ENCODE results near the gene NRXN3.

The NRXN3 gene

GRCh38 chr14:79658769-79659168, 1488.6 kb downstream of the NRXN3 start:
- H3K4me1 ChIP-seq (ENCODE audit: control insufficient read depth in 5 of 5, insufficient read depth in 5 of 5, low read length in 5 of 5) = peaks cover 0 to 12% (median 8%) of the 10 kb centered on the region in 5 donors
- peaks cover 0 to 2% (median under 1%) of the 10 kb centered on the region in 5 donors for H3K9me3 ChIP-seq (ENCODE audit: control insufficient read depth in 5 of 5, low read length in 5 of 5)
- no peaks in the 10 kb centered on the region for H3K36me3 ChIP-seq (ENCODE audit: control insufficient read depth in 5 of 5, insufficient read depth in 5 of 5, low read length in 5 of 5)
- H3K9ac ChIP-seq (ENCODE audit: low read length in 5 of 5) = no peak overlapping the region
- no peak overlapping the region for H3K27ac ChIP-seq (ENCODE audit: low read depth, low read length)
- H3K27me3 ChIP-seq (ENCODE audit: control insufficient read depth in 5 of 5, insufficient read depth in 4 of 5, low read length in 5 of 5) = no peaks in the 10 kb centered on the region
- H3K4me3 ChIP-seq (ENCODE audit: low read depth in 1 of 5, low read length in 5 of 5) = no peak overlapping the region

- Histone ChIP-seq H3K9ac (ENCODE audit: low read length in 5 of 5) (no peak overlapping the region), H3K9me3 (ENCODE audit: control insufficient read depth in 5 of 5, low read length in 5 of 5) (no peaks in the 10 kb centered on the region), H3K4me1 (ENCODE audit: control insufficient read depth in 5 of 5, insufficient read depth in 5 of 5, low read length in 5 of 5) (peaks cover 0 to 7% (median 5%) of the 10 kb centered on the region in 5 donors), H3K4me3 (ENCODE audit: low read depth in 1 of 5, low read length in 5 of 5) (no peak overlapping the region), H3K36me3 (ENCODE audit: control insufficient read depth in 5 of 5, insufficient read depth in 5 of 5, low read length in 5 of 5) (no peaks in the 10 kb centered on the region), H3K27ac (ENCODE audit: low read depth, low read length) (no peak overlapping the region), H3K27me3 (ENCODE audit: control insufficient read depth in 5 of 5, insufficient read depth in 4 of 5, low read length in 5 of 5) (no peaks in the 10 kb centered on the region)
Measured at GRCh38 chr14:79660053-79660939, 1490.1 kb downstream of the NRXN3 start.

- no peak overlapping the region for H3K27ac ChIP-seq (ENCODE audit: low read depth, low read length)
- no peaks in the 10 kb centered on the region for H3K9me3 ChIP-seq (ENCODE audit: control insufficient read depth in 5 of 5, low read length in 5 of 5)
- H3K9ac ChIP-seq (ENCODE audit: low read length in 5 of 5) = no peak overlapping the region
- H3K36me3 ChIP-seq (ENCODE audit: control insufficient read depth in 5 of 5, insufficient read depth in 5 of 5, low read length in 5 of 5) = no peaks in the 10 kb centered on the region
- H3K27me3 ChIP-seq (ENCODE audit: control insufficient read depth in 5 of 5, insufficient read depth in 4 of 5, low read length in 5 of 5) = no peaks in the 10 kb centered on the region
- H3K4me1 ChIP-seq (ENCODE audit: control insufficient read depth in 5 of 5, insufficient read depth in 5 of 5, low read length in 5 of 5) = no peaks in the 10 kb centered on the region
- no peak overlapping the region for H3K4me3 ChIP-seq (ENCODE audit: low read depth in 1 of 5, low read length in 5 of 5)
Measured at GRCh38 chr14:79661752-79662151, 1491.6 kb downstream of the NRXN3 start.

GRCh38 chr14:79663453-79663852, 1493.3 kb downstream of the NRXN3 start:
- H3K4me3 ChIP-seq (ENCODE audit: low read depth in 1 of 5, low read length in 5 of 5) = no peak overlapping the region
- H3K27ac ChIP-seq (ENCODE audit: low read depth, low read length) = no peak overlapping the region
- H3K36me3 ChIP-seq (ENCODE audit: control insufficient read depth in 5 of 5, insufficient read depth in 5 of 5, low read length in 5 of 5) = no peaks in the 10 kb centered on the region
- H3K27me3 ChIP-seq (ENCODE audit: control insufficient read depth in 5 of 5, insufficient read depth in 4 of 5, low read length in 5 of 5) = no peaks in the 10 kb centered on the region
- no peak overlapping the region for H3K9ac ChIP-seq (ENCODE audit: low read length in 5 of 5)
- no peaks in the 10 kb centered on the region for H3K9me3 ChIP-seq (ENCODE audit: control insufficient read depth in 5 of 5, low read length in 5 of 5)
- H3K4me1 ChIP-seq (ENCODE audit: control insufficient read depth in 5 of 5, insufficient read depth in 5 of 5, low read length in 5 of 5) = no peaks in the 10 kb centered on the region

- no peaks in the 10 kb centered on the region for H3K4me1 ChIP-seq (ENCODE audit: control insufficient read depth in 5 of 5, insufficient read depth in 5 of 5, low read length in 5 of 5)
- no peaks in the 10 kb centered on the region for H3K9me3 ChIP-seq (ENCODE audit: control insufficient read depth in 5 of 5, low read length in 5 of 5)
- no peaks in the 10 kb centered on the region for H3K27me3 ChIP-seq (ENCODE audit: control insufficient read depth in 5 of 5, insufficient read depth in 4 of 5, low read length in 5 of 5)
- H3K9ac ChIP-seq (ENCODE audit: low read length in 5 of 5) = no peak overlapping the region
- H3K27ac ChIP-seq (ENCODE audit: low read depth, low read length) = no peak overlapping the region
- no peak overlapping the region for H3K4me3 ChIP-seq (ENCODE audit: low read depth in 1 of 5, low read length in 5 of 5)
- no peaks in the 10 kb centered on the region for H3K36me3 ChIP-seq (ENCODE audit: control insufficient read depth in 5 of 5, insufficient read depth in 5 of 5, low read length in 5 of 5)
Measured at GRCh38 chr14:79665556-79665955, 1495.4 kb downstream of the NRXN3 start.

GRCh38 chr14:79668951-79669350, 1498.8 kb downstream of the NRXN3 start:
- Histone ChIP-seq H3K27me3 (ENCODE audit: control insufficient read depth in 5 of 5, insufficient read depth in 4 of 5, low read length in 5 of 5) (no peaks in the 10 kb centered on the region), H3K4me1 (ENCODE audit: control insufficient read depth in 5 of 5, insufficient read depth in 5 of 5, low read length in 5 of 5) (no peaks in the 10 kb centered on the region), H3K4me3 (ENCODE audit: low read depth in 1 of 5, low read length in 5 of 5) (no peak overlapping the region), H3K27ac (ENCODE audit: low read depth, low read length) (no peak overlapping the region), H3K9me3 (ENCODE audit: control insufficient read depth in 5 of 5, low read length in 5 of 5) (no peaks in the 10 kb centered on the region), H3K9ac (ENCODE audit: low read length in 5 of 5) (no peak overlapping the region), H3K36me3 (ENCODE audit: control insufficient read depth in 5 of 5, insufficient read depth in 5 of 5, low read length in 5 of 5) (no peaks in the 10 kb centered on the region)

GRCh38 chr14:79670811-79671210, 1500.6 kb downstream of the NRXN3 start:
- Histone ChIP-seq H3K36me3 (ENCODE audit: control insufficient read depth in 5 of 5, insufficient read depth in 5 of 5, low read length in 5 of 5) (no peaks in the 10 kb centered on the region), H3K4me3 (ENCODE audit: low read depth in 1 of 5, low read length in 5 of 5) (no peak overlapping the region), H3K9ac (ENCODE audit: low read length in 5 of 5) (no peak overlapping the region), H3K27me3 (ENCODE audit: control insufficient read depth in 5 of 5, insufficient read depth in 4 of 5, low read length in 5 of 5) (no peaks in the 10 kb centered on the region), H3K9me3 (ENCODE audit: control insufficient read depth in 5 of 5, low read length in 5 of 5) (no peaks in the 10 kb centered on the region), H3K27ac (ENCODE audit: low read depth, low read length) (no peak overlapping the region), H3K4me1 (ENCODE audit: control insufficient read depth in 5 of 5, insufficient read depth in 5 of 5, low read length in 5 of 5) (no peaks in the 10 kb centered on the region)

- no peak overlapping the region for H3K9ac ChIP-seq (ENCODE audit: low read length in 5 of 5)
- no peak overlapping the region for H3K27ac ChIP-seq (ENCODE audit: low read depth, low read length)
- H3K4me3 ChIP-seq (ENCODE audit: low read depth in 1 of 5, low read length in 5 of 5) = no peak overlapping the region
- no peaks in the 10 kb centered on the region for H3K36me3 ChIP-seq (ENCODE audit: control insufficient read depth in 5 of 5, insufficient read depth in 5 of 5, low read length in 5 of 5)
- no peaks in the 10 kb centered on the region for H3K4me1 ChIP-seq (ENCODE audit: control insufficient read depth in 5 of 5, insufficient read depth in 5 of 5, low read length in 5 of 5)
- no peaks in the 10 kb centered on the region for H3K9me3 ChIP-seq (ENCODE audit: control insufficient read depth in 5 of 5, low read length in 5 of 5)
- H3K27me3 ChIP-seq (ENCODE audit: control insufficient read depth in 5 of 5, insufficient read depth in 4 of 5, low read length in 5 of 5) = no peaks in the 10 kb centered on the region
Measured at GRCh38 chr14:79680087-79680486, 1509.9 kb downstream of the NRXN3 start.

- H3K4me1 ChIP-seq (ENCODE audit: control insufficient read depth in 5 of 5, insufficient read depth in 5 of 5, low read length in 5 of 5) = no peaks in the 10 kb centered on the region
- no peak overlapping the region for H3K4me3 ChIP-seq (ENCODE audit: low read depth in 1 of 5, low read length in 5 of 5)
- H3K27me3 ChIP-seq (ENCODE audit: control insufficient read depth in 5 of 5, insufficient read depth in 4 of 5, low read length in 5 of 5) = no peaks in the 10 kb centered on the region
- H3K9me3 ChIP-seq (ENCODE audit: control insufficient read depth in 5 of 5, low read length in 5 of 5) = no peaks in the 10 kb centered on the region
- no peaks in the 10 kb centered on the region for H3K36me3 ChIP-seq (ENCODE audit: control insufficient read depth in 5 of 5, insufficient read depth in 5 of 5, low read length in 5 of 5)
- no peak overlapping the region for H3K27ac ChIP-seq (ENCODE audit: low read depth, low read length)
- no peak overlapping the region for H3K9ac ChIP-seq (ENCODE audit: low read length in 5 of 5)
Measured at GRCh38 chr14:79686196-79686595, 1516.0 kb downstream of the NRXN3 start.

- Histone ChIP-seq H3K27ac (ENCODE audit: low read depth, low read length) (no peak overlapping the region), H3K4me1 (ENCODE audit: control insufficient read depth in 5 of 5, insufficient read depth in 5 of 5, low read length in 5 of 5) (peaks cover 0 to 2% (median 0%) of the 10 kb centered on the region in 5 donors), H3K36me3 (ENCODE audit: control insufficient read depth in 5 of 5, insufficient read depth in 5 of 5, low read length in 5 of 5) (no peaks in the 10 kb centered on the region), H3K27me3 (ENCODE audit: control insufficient read depth in 5 of 5, insufficient read depth in 4 of 5, low read length in 5 of 5) (no peaks in the 10 kb centered on the region), H3K4me3 (ENCODE audit: low read depth in 1 of 5, low read length in 5 of 5) (no peak overlapping the region), H3K9ac (ENCODE audit: low read length in 5 of 5) (no peak overlapping the region), H3K9me3 (ENCODE audit: control insufficient read depth in 5 of 5, low read length in 5 of 5) (no peaks in the 10 kb centered on the region)
Measured at GRCh38 chr14:79690960-79691359, 1520.8 kb downstream of the NRXN3 start.
